HG03066 (cell line): Measurements from ENCODE around the gene SERTM1.

Source experiments
- ATAC-seq: cut with Tn5 transposase; IDR thresholded peaks from one replicate; pipeline ENCODE4 v1.9.1; 2021; ENCODE audit warnings: low read depth; ENCODE audit not compliant: unreplicated experiment

SERTM1 gene

GRCh38 chr13:36673838-36674326 is at the start of gene SERTM1:
Gene SERTM1, plus strand, starts transcription at chr13:36674020. Its CDS starts 21,059 bp downstream, at chr13:36695079.
- ATAC-seq: no peak

- no peak for ATAC-seq
Measured at GRCh38 chr13:36628377-36629056, 45.3 kb upstream of the SERTM1 start.

GRCh38 chr13:36629057-36629385 is 44.8 kb upstream of the SERTM1 start:
- no peak for ATAC-seq

- no peak for ATAC-seq
Measured at GRCh38 chr13:36630181-36630803, 43.5 kb upstream of the SERTM1 start.

GRCh38 chr13:36639610-36640009 is 34.2 kb upstream of the SERTM1 start:
- ATAC-seq: no peak

GRCh38 chr13:36650611-36651010 is 23.2 kb upstream of the SERTM1 start:
- no peak for ATAC-seq

- ATAC-seq: no peak
Measured at GRCh38 chr13:36665630-36666029, 8.2 kb upstream of the SERTM1 start.

- no peak for ATAC-seq
Measured at GRCh38 chr13:36666477-36667229, 7.2 kb upstream of the SERTM1 start.

- no peak for ATAC-seq
Measured at GRCh38 chr13:36668316-36668715, 5.5 kb upstream of the SERTM1 start.

GRCh38 chr13:36673352-36673751 is 468 bp upstream of the SERTM1 start:
- no peak for ATAC-seq

GRCh38 chr13:36674337-36675212 is 755 bp downstream of the SERTM1 start:
- ATAC-seq: no peak

- no peak for ATAC-seq
Measured at GRCh38 chr13:36675213-36675536, 1.4 kb downstream of the SERTM1 start.

- no peak for ATAC-seq
Measured at GRCh38 chr13:36680913-36681312, 7.1 kb downstream of the SERTM1 start.

- ATAC-seq: no peak
Measured at GRCh38 chr13:36681894-36682624, 8.2 kb downstream of the SERTM1 start.

GRCh38 chr13:36683701-36684100 is 9.9 kb downstream of the SERTM1 start:
- ATAC-seq: no peak

GRCh38 chr13:36685927-36686326 is 12.1 kb downstream of the SERTM1 start:
- no peak for ATAC-seq

GRCh38 chr13:36696410-36697010 is 22.7 kb downstream of the SERTM1 start:
- ATAC-seq: no peak

- ATAC-seq: no peak
Measured at GRCh38 chr13:36700170-36700569, 26.4 kb downstream of the SERTM1 start.

- ATAC-seq: no peak
Measured at GRCh38 chr13:36706755-36707154, 32.9 kb downstream of the SERTM1 start.
